IMR-90 (cell line): ENCODE results near the gene THRB. TPM values are rescaled to one million over a fixed set of nuclear protein-coding genes. Genes with fewer than 3 reads are reported as not detected.

ENCODE experiments used
- ATAC-seq: fragments of 200-7000 bp; cut with Tn5 transposase; 2 replicates; pipeline ENCODE4 v1.9.1; 2020; ENCODE audit warnings: low read depth, mild to moderate bottlenecking, moderate library complexity
- BruUV-seq: library from RNA; stranded (reverse); fragments of 400-500 nt; replicated peaks from 2 replicates; lab custom pipeline; 2021; lab: Mats Ljungman, UMichigan
- CTCF ChIA-PET: fragments of 300-600 bp; formaldehyde crosslinking; extraction: SDS; loops from one replicate; lab custom pipeline; 2021; ENCODE audit warnings: antibody characterized with exemption; lab: Yijun Ruan, JAX
- POLR2A ChIA-PET: fragments of 300-600 bp; sonication (Branson Sonifier 250); formaldehyde crosslinking; loops from one replicate; lab custom pipeline; 2022; ENCODE audit warnings: antibody characterized with exemption; ENCODE audit not compliant: unreplicated experiment; lab: Charles Lee
- DNase-seq: peaks from one replicate; pipeline ENCODE4 v3.0.0; 2013
- H2AFZ ChIP-seq: replicated peaks from 2 replicates; pipeline ENCODE3; 2013; ENCODE audit warnings: low read length, mild to moderate bottlenecking; ENCODE audit not compliant: poor library complexity
- H2AK5ac ChIP-seq: 2 replicates; pipeline ENCODE4 v1.6.1; 2013; ENCODE audit warnings: low read depth, low read length, inconsistent platforms
- H2AK9ac ChIP-seq: replicated peaks from 2 replicates; pipeline ENCODE3; 2013; ENCODE audit warnings: mild to moderate bottlenecking, low read depth, low read length, moderate library complexity; ENCODE audit not compliant: poor library complexity
- H2BK120ac ChIP-seq: 2 replicates; pipeline ENCODE4 v1.6.1; 2013; ENCODE audit warnings: low read depth, low read length, inconsistent platforms
- H2BK15ac ChIP-seq: 3 replicates; pipeline ENCODE4 v1.6.1; 2013; ENCODE audit warnings: low read depth, low read length, inconsistent platforms
- H2BK20ac ChIP-seq: 2 replicates; pipeline ENCODE4 v1.6.1; 2013; ENCODE audit warnings: low read depth, mild to moderate bottlenecking, inconsistent platforms, low read length, moderate library complexity
- H2BK5ac ChIP-seq: 2 replicates; pipeline ENCODE4 v1.6.1; 2013; ENCODE audit warnings: mild to moderate bottlenecking, low read depth, low read length, inconsistent platforms; ENCODE audit not compliant: poor library complexity, severe bottlenecking
- H3K14ac ChIP-seq: replicated peaks from 2 replicates; pipeline ENCODE4 v1.6.1; 2013; ENCODE audit warnings: low read depth, low read length, inconsistent platforms
- H3K18ac ChIP-seq: 2 replicates; pipeline ENCODE4 v1.6.1; 2013; ENCODE audit warnings: low read depth, low read length, control low read depth
- H3K23ac ChIP-seq: 2 replicates; pipeline ENCODE4 v1.6.1; 2013; ENCODE audit warnings: low read depth, low read length, inconsistent platforms
- H3K27ac ChIP-seq: 2 replicates; pipeline ENCODE4 v1.5.1; 2013; ENCODE audit warnings: mild to moderate bottlenecking, control low read depth, low read length; ENCODE audit not compliant: insufficient read depth
- H3K27me3 ChIP-seq: 2 replicates; pipeline ENCODE4 v1.6.1; 2013; ENCODE audit warnings: low read length; ENCODE audit not compliant: control insufficient read depth, insufficient read depth
- H3K36me3 ChIP-seq: 2 replicates; pipeline ENCODE4 v1.6.1; 2013; ENCODE audit warnings: low read length, mixed read lengths; ENCODE audit not compliant: control insufficient read depth, insufficient read depth
- H3K4ac ChIP-seq: 2 replicates; pipeline ENCODE4 v1.6.1; 2013; ENCODE audit warnings: low read depth, low read length, inconsistent platforms
- H3K4me1 ChIP-seq: 2 replicates; pipeline ENCODE4 v1.6.1; 2013; ENCODE audit warnings: low read length, mixed read lengths; ENCODE audit not compliant: control insufficient read depth, insufficient read depth
- H3K4me2 ChIP-seq: 2 replicates; pipeline ENCODE4 v1.6.1; 2013; ENCODE audit warnings: low read depth, mild to moderate bottlenecking, control low read depth, low read length, moderate library complexity
- H3K4me3 ChIP-seq: 2 replicates; pipeline ENCODE4 v1.5.1; 2013; ENCODE audit warnings: low read depth, mild to moderate bottlenecking, control low read depth, low read length, moderate library complexity; ENCODE audit not compliant: insufficient read depth
- H3K56ac ChIP-seq: 2 replicates; pipeline ENCODE4 v1.6.1; 2013; ENCODE audit warnings: low read length, inconsistent platforms; ENCODE audit not compliant: insufficient read depth; ENCODE audit errors: extremely low read depth
- H3K79me1 ChIP-seq, 2 experiments: 2 replicates each; pipeline ENCODE4 v1.6.1; 2013; ENCODE audit warnings: low read length in 2 of 2, inconsistent platforms in 1 of 2, low read depth in 1 of 2
- H3K9ac ChIP-seq: 2 replicates; pipeline ENCODE4 v1.6.1; 2013; ENCODE audit warnings: low read depth, low read length, control low read depth
- H3K9me1 ChIP-seq: 2 replicates; pipeline ENCODE4 v1.6.1; 2013; ENCODE audit warnings: low read length, inconsistent platforms; ENCODE audit not compliant: insufficient read depth
- H3K9me3 ChIP-seq: 2 replicates; pipeline ENCODE4 v1.6.1; 2013; ENCODE audit warnings: low read length; ENCODE audit not compliant: control insufficient read depth, insufficient read depth
- H4K20me1 ChIP-seq: 2 replicates; pipeline ENCODE4 v1.6.1; 2013; ENCODE audit warnings: low read length, inconsistent platforms; ENCODE audit not compliant: insufficient read depth
- H4K5ac ChIP-seq: 2 replicates; pipeline ENCODE4 v1.6.1; 2013; ENCODE audit warnings: mild to moderate bottlenecking, low read depth, low read length, control low read depth
- H4K8ac ChIP-seq, 2 experiments: 2 replicates each; pipeline ENCODE4 v1.6.1; 2013; ENCODE audit warnings: low read depth in 2 of 2, low read length in 2 of 2, control low read depth in 1 of 2, inconsistent platforms in 1 of 2
- H4K91ac ChIP-seq: 2 replicates; pipeline ENCODE4 v1.6.1; 2013; ENCODE audit warnings: low read depth, low read length, inconsistent platforms; ENCODE audit not compliant: insufficient read depth
- WGBS, 2 experiments: methylation state at CpG; one replicate each; pipeline versions ENCODE4 v1.1.5 to v1.1.7; 2013; ENCODE audit warnings: missing lambda C conversion rate in 2 of 2; ENCODE audit not compliant: insufficient read length in 1 of 2; ENCODE audit errors: extremely low coverage in 2 of 2; 5-methylcytosine and 5-hydroxymethylcytosine counted together
- dilution Hi-C: fragments of 300-500 bp; cut with HindIII; formaldehyde crosslinking; loops from one replicate; pipeline ENCODE4 v1.14.3; 2018; ENCODE audit warnings: low sequenced_read_pairs; ENCODE audit not compliant: unreplicated experiment
- in situ Hi-C: fragments of 300-500 bp; cut with MboI; formaldehyde crosslinking; loops from 3 replicates; pipeline ENCODE4 v1.14.3; 2019; ENCODE audit warnings: low sequenced_read_pairs, inconsistent platforms, mixed read lengths
- intact Hi-C: fragments of 100-400 bp; cut with micrococcal nuclease; formaldehyde crosslinking; loops from 2 replicates; pipeline ENCODE4 v1.10.0; 2022
- polyA plus RNA-seq, 3 experiments: library from polyadenylated mRNA; depleted of rRNA; stranded (reverse); fragments of >200 nt; gene quantifications; 2 replicates each; pipeline ENCODE4 v1.2.3, GENCODE V29; 2012; ENCODE audit warnings: low replicate concordance in 1 of 3
- total RNA-seq: library from RNA; depleted of rRNA; stranded (reverse); fragments of >200 nt; gene quantifications from 2 replicates; pipeline ENCODE4 v1.2.3, GENCODE V29; 2012
- TF ChIP-seq, protein P1 (sequence below): fragments of 150-350 bp; IDR thresholded peaks from 2 replicates; pipeline ENCODE4 v1.6.1; 2017; ENCODE audit warnings: mild to moderate bottlenecking, antibody characterized with exemption, low read length, low read depth

Gene THRB
- total and polyA plus RNA-seq, 2 of the 4 experiments (the other 2 are of a cell fraction), result under 0.01 TPM; not detected in 1

- no peaks in the 10 kb centered on the region for H3K79me1 ChIP-seq
- no peak overlapping the region for H3K18ac ChIP-seq
- TF ChIP-seq, protein P1, sequence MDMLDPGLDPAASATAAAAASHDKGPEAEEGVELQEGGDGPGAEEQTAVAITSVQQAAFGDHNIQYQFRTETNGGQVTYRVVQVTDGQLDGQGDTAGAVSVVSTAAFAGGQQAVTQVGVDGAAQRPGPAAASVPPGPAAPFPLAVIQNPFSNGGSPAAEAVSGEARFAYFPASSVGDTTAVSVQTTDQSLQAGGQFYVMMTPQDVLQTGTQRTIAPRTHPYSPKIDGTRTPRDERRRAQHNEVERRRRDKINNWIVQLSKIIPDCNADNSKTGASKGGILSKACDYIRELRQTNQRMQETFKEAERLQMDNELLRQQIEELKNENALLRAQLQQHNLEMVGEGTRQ, result no peak
- H3K4me3 ChIP-seq, result no peak overlapping the region
- H2AFZ ChIP-seq, result no peak overlapping the region
- H2BK15ac ChIP-seq, result no peak overlapping the region
- H2AK5ac ChIP-seq, result no peak overlapping the region
- in situ Hi-C loops, result no loop called here
- no peak overlapping the region for H3K4me2 ChIP-seq
- no peak overlapping the region for H4K5ac ChIP-seq
- no peak overlapping the region for H2BK20ac ChIP-seq
- H3K56ac ChIP-seq, result no peak overlapping the region
- no peaks in the 10 kb centered on the region for H3K27me3 ChIP-seq
- H3K4me1 ChIP-seq, result no peaks in the 10 kb centered on the region
- no CpG with 5 or more reads among the region's 3 CpGs for WGBS, 2 experiments
- no peaks in the 10 kb centered on the region for H3K9me3 ChIP-seq
- no peak overlapping the region for H4K91ac ChIP-seq
- no peak overlapping the region for H3K4ac ChIP-seq
- CTCF ChIA-PET, result no interaction called here
- no peak overlapping the region for H4K8ac ChIP-seq
- H4K20me1 ChIP-seq, result no peaks in the 10 kb centered on the region
- H3K23ac ChIP-seq, result no peak overlapping the region
- no peaks in the 10 kb centered on the region for H3K9me1 ChIP-seq
- intact Hi-C loops, result no loop called here
- DNase-seq (no peak), ATAC-seq (no peak)
- H3K27ac ChIP-seq, result no peak overlapping the region
- BruUV-seq, result no TSS peak
- no peak overlapping the region for H3K14ac ChIP-seq
- POLR2A ChIA-PET, result no interaction called here
- no peak overlapping the region for H2AK9ac ChIP-seq
- H3K9ac ChIP-seq, result no peak overlapping the region
- no peak overlapping the region for H2BK5ac ChIP-seq
- H3K36me3 ChIP-seq, result no peaks in the 10 kb centered on the region
- dilution Hi-C loops, result no loop called here
- no peak overlapping the region for H2BK120ac ChIP-seq
Measured at GRCh38 chr3:24506966-24507775, 12.5 kb upstream of the THRB start.
